Psoas muscle (tissue), 8 donors: ENCODE data around the gene ETS1. TPM values are rescaled to one million over a fixed set of nuclear protein-coding genes. Genes with fewer than 3 reads are reported as not detected.

Experiments used
- ATAC-seq, 4 donors: fragments of 200-7000 bp; cut with Tn5 transposase; one replicate each; pipeline ENCODE4 v1.9.1; 2020; ENCODE audit warnings: moderate library complexity in 3 of 4, mild to moderate bottlenecking in 2 of 4
- DNase-seq, 2 donors: peaks; one replicate each; pipeline ENCODE4 v3.0.0-alpha.2; 2020
- H3K27ac ChIP-seq: fragments of 200-600 bp; one replicate; pipeline ENCODE4 v1.8.0; 2022
- H3K27me3 ChIP-seq, 3 donors: fragments of 200-600 bp in 1 of 3; one replicate each; pipeline versions ENCODE4 v1.6.1 to v1.8.0; 2013 to 2022; ENCODE audit warnings: low read length in 2 of 3, mild to moderate bottlenecking in 2 of 3, moderate library complexity in 1 of 3; ENCODE audit not compliant: insufficient read depth in 3 of 3
- H3K36me3 ChIP-seq, 2 donors: fragments of 200-600 bp in 1 of 2; one replicate each; pipeline versions ENCODE4 v1.6.1 to v1.8.0; 2013 to 2022; ENCODE audit warnings: low read depth in 1 of 2, mild to moderate bottlenecking in 1 of 2, moderate library complexity in 1 of 2; ENCODE audit not compliant: insufficient read depth in 1 of 2
- H3K4me1 ChIP-seq: fragments of 200-600 bp; one replicate; pipeline ENCODE4 v1.8.0; 2022
- H3K4me3 ChIP-seq: fragments of 200-600 bp; one replicate; pipeline ENCODE4 v1.8.0; 2022; ENCODE audit warnings: mild to moderate bottlenecking
- H3K9me3 ChIP-seq: fragments of 200-600 bp; one replicate; pipeline ENCODE4 v1.8.0; 2022
- CTCF ChIP-seq: fragments of 200-600 bp; IDR thresholded peaks from one replicate; pipeline ENCODE4 v1.8.0; 2022; ENCODE audit warnings: antibody characterized with exemption
- WGBS, 3 donors: extraction: QIAGEN DNeasy Blood & Tissue Kit; methylation state at CpG; one replicate each; pipeline versions ENCODE4 v1.1.6 to v1.1.7; 2013; 5-methylcytosine and 5-hydroxymethylcytosine counted together
- intact Hi-C, 2 donors: fragments of 100-400 bp; cut with DNase I; formaldehyde crosslinking; loops; one replicate each; pipeline versions ENCODE4 v1.11.0 to v1.14.2; 2022
- polyA plus RNA-seq, 3 donors: library from polyadenylated mRNA; stranded (reverse); fragments of 200-250 nt; gene quantifications; one replicate each; pipeline ENCODE4 v1.2.3, GENCODE V29; 2013
- total RNA-seq, 4 donors: library from RNA; stranded (reverse); fragmentation: NEBNext Ultra II Directional in 2 of 4; extraction: Animal tissue kit (Norgen Biotek cat#: 25700) in 2 of 4; gene quantifications; one replicate each; pipeline versions ENCODE4 v1.2.1 to v1.2.4, GENCODE V29; 2021 to 2023
- donor health status: healthy with polysubstance abuse.
- donor health status: DM: no; HTN: no; CAD: no; lungs with moderate emphysema.
- donor health status: Bipolar disorder and iron deficiency.
- donor health status: healthy.
- donor health status: DM: yes; HTN: yes; CAD: no.
- donor health status: DM: no; HTN: no; CAD: no.
- donor health status: DM: no; HTN: no; CAD: no.
- donor health status: DM: yes; HTN: yes; CAD: no.

Gene ETS1
- total and polyA plus RNA-seq, 7 donors: 8.5 to 32.4 (median 19.3) TPM

- Histone ChIP-seq H3K4me1 (no peaks in the 10 kb centered on the region), H3K4me3 (no peak overlapping the region), H3K27me3 (no peaks in the 10 kb centered on the region), H3K27ac (no peak overlapping the region), H3K9me3 (no peaks in the 10 kb centered on the region), H3K36me3 (no peaks in the 10 kb centered on the region)
- TF ChIP-seq CTCF: no peak
- 89 to 98% (median 93%) methylated on average over 1 of the region's 1 CpG for WGBS, 3 donors
- DNase-seq (no peak), ATAC-seq (no peak)
- intact Hi-C loops: no loop called here
Observed at GRCh38 chr11:128535468-128536457, 51.6 kb downstream of the ETS1 start.

- ATAC-seq: no peak
- H3K27me3 ChIP-seq: no peaks in the 10 kb centered on the region
- no peak for TF ChIP-seq CTCF
- intact Hi-C loops: loop anchor here in 1 of 2 donors (5.0 kb wide), 1 partner anchor 74 kb away; no protein-coding TSS in a partner anchor
- H3K4me3 ChIP-seq: no peak overlapping the region
- no peaks in the 10 kb centered on the region for H3K36me3 ChIP-seq
- H3K9me3 ChIP-seq: no peaks in the 10 kb centered on the region
- no peaks in the 10 kb centered on the region for H3K4me1 ChIP-seq
- no peak overlapping the region for H3K27ac ChIP-seq
- WGBS, 3 donors: 96 to 99% (median 97%) methylated on average over 2 of the region's 2 CpGs
- no peak for DNase-seq
Observed at GRCh38 chr11:128533472-128533871, 53.9 kb downstream of the ETS1 start.

GRCh38 chr11:128532572-128533091 is 54.7 kb downstream of the ETS1 start:
- 72 to 80% (median 77%) methylated on average over 6 of the region's 6 CpGs for WGBS, 3 donors
- H3K36me3 ChIP-seq: no peaks in the 10 kb centered on the region
- DNase-seq: no peak
- no peak for ATAC-seq
- no peaks in the 10 kb centered on the region for H3K4me1 ChIP-seq
- no peak overlapping the region for H3K4me3 ChIP-seq
- no peaks in the 10 kb centered on the region for H3K27me3 ChIP-seq
- H3K27ac ChIP-seq: no peak overlapping the region
- H3K9me3 ChIP-seq: no peaks in the 10 kb centered on the region
- intact Hi-C loops: loop anchor here in 1 of 2 donors (5.0 kb wide), 1 partner anchor 75 kb away; no protein-coding TSS in a partner anchor
- no peak for TF ChIP-seq CTCF

- DNase-seq (no peak), ATAC-seq (no peak)
- Histone ChIP-seq H3K4me3 (no peak overlapping the region), H3K27me3 (no peaks in the 10 kb centered on the region), H3K27ac (no peak overlapping the region), H3K9me3 (no peaks in the 10 kb centered on the region), H3K36me3 (no peaks in the 10 kb centered on the region), H3K4me1 (no peaks in the 10 kb centered on the region)
- 65 to 77% (median 68%) methylated on average over 5 of the region's 5 CpGs for WGBS, 3 donors
- intact Hi-C loops: loop anchor here in 1 of 2 donors (5.0 kb wide), 1 partner anchor 75 kb away; no protein-coding TSS in a partner anchor
- TF ChIP-seq CTCF: no peak
Observed at GRCh38 chr11:128532016-128532571, 55.3 kb downstream of the ETS1 start.
